ENCODE measurements around the gene APOBR. TPM values are rescaled to one million over a fixed set of nuclear protein-coding genes. Genes with fewer than 3 reads are reported as not detected.

APOBR gene
- total RNA-seq, 4 donors from 2014 or later: 0.07 to 0.49 (median 0.28) TPM

GRCh38 chr16:28548306-28548802 lies 53.9 kb downstream of the APOBR start:
- intact Hi-C loops (cut with DNase I; ENCODE audit: low total_unique reads): no loop called here
- no peaks in the 10 kb centered on the region for H3K27me3 ChIP-seq
- TF ChIP-seq, protein P1, sequence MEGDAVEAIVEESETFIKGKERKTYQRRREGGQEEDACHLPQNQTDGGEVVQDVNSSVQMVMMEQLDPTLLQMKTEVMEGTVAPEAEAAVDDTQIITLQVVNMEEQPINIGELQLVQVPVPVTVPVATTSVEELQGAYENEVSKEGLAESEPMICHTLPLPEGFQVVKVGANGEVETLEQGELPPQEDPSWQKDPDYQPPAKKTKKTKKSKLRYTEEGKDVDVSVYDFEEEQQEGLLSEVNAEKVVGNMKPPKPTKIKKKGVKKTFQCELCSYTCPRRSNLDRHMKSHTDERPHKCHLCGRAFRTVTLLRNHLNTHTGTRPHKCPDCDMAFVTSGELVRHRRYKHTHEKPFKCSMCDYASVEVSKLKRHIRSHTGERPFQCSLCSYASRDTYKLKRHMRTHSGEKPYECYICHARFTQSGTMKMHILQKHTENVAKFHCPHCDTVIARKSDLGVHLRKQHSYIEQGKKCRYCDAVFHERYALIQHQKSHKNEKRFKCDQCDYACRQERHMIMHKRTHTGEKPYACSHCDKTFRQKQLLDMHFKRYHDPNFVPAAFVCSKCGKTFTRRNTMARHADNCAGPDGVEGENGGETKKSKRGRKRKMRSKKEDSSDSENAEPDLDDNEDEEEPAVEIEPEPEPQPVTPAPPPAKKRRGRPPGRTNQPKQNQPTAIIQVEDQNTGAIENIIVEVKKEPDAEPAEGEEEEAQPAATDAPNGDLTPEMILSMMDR (IDR thresholded peaks at IDR 0.05): no peak
- TF ChIP-seq POLR2A (IDR thresholded peaks at IDR 0.05): no peak
- DNase-seq: no peak
- no peak overlapping the region for H3K4me3 ChIP-seq
- H3K27ac ChIP-seq: no peak overlapping the region
- no peaks in the 10 kb centered on the region for H3K9me3 ChIP-seq
- H3K4me1 ChIP-seq: no peaks in the 10 kb centered on the region
- H3K36me3 ChIP-seq: no peaks in the 10 kb centered on the region

Other genes with a start within 250 kb of the APOBR start
- 1 to 10 TPM in 1 of 4 donors, under 1 TPM in 2, not detected in 1; 0.26 to 1.2 (median 0.64) TPM for gene SBK1, start 202.1 kb upstream of the APOBR start, total RNA-seq
- 1 to 10 TPM in 2 of 4 donors, not detected in 2; 2.0 to 5.9 TPM for gene NPIPB6, start 131.1 kb upstream of the APOBR start, total RNA-seq
- gene EIF3CL, start 90.8 kb upstream of the APOBR start, total RNA-seq: 100 to 1,000 TPM in 1 of 4 donors, 10 to 100 TPM in 3; 42.6 to 151 (median 80.8) TPM
- gene NPIPB7, start 22.3 kb upstream of the APOBR start, total RNA-seq: under 1 TPM in 1 of 4 donors, not detected in 3; 0.73 TPM
- gene CLN3, start 2.6 kb upstream of the APOBR start, total RNA-seq: 10 to 100 TPM; 13.8 to 23.7 (median 18.3) TPM
- gene IL27, start 12.2 kb downstream of the APOBR start, total RNA-seq: not detected
- gene NUPR1, start 44.3 kb downstream of the APOBR start, total RNA-seq: 10 to 100 TPM in 3 of 4 donors, 1 to 10 TPM in 1; 7.3 to 81.1 (median 18.4) TPM
- gene SGF29, start 59.3 kb downstream of the APOBR start, total RNA-seq: 10 to 100 TPM; 13.2 to 45.3 (median 29.1) TPM
- under 1 TPM in 2 of 4 donors, not detected in 2; 0.41 to 0.46 TPM for gene SULT1A2, start 102.4 kb downstream of the APOBR start, total RNA-seq
- gene SULT1A1, start 115.4 kb downstream of the APOBR start, total RNA-seq: 10 to 100 TPM in 2 of 4 donors, 1 to 10 TPM in 2; 2.8 to 30.3 (median 8.5) TPM
- gene NPIPB8, start 143.4 kb downstream of the APOBR start, total RNA-seq: 1 to 10 TPM in 1 of 4 donors, not detected in 3; 8.1 TPM
- 100 to 1,000 TPM in 3 of 4 donors, 10 to 100 TPM in 1; 52.8 to 426 (median 286) TPM for gene EIF3C, start 216.8 kb downstream of the APOBR start, total RNA-seq